GM12891 (cell line): ENCODE results near the gene ACLY.

Experiments used
- DNase-seq: peaks from one replicate; pipeline ENCODE4 v3.0.0; 2011; ENCODE audit warnings: low spot score; ENCODE audit not compliant: insufficient read length
- FAIRE-seq: peaks from 2 replicates; lab custom pipeline; 2011; peaks lifted over from hg19 to GRCh38; lab: Jason Lieb, UNC
- PAX5 ChIP-seq: IDR thresholded peaks from 2 replicates; pipeline ENCODE4 v1.6.1; 2011; ENCODE audit warnings: low read length, moderate library complexity, mild to moderate bottlenecking; ENCODE audit not compliant: insufficient read depth, severe bottlenecking
- POLR2A ChIP-seq: IDR thresholded peaks from 2 replicates; pipeline ENCODE4 v1.6.1; 2011; ENCODE audit warnings: low read depth, low read length, control low read depth
- POLR2AphosphoS5 ChIP-seq: IDR thresholded peaks from 2 replicates; pipeline ENCODE4 v1.6.1; 2011; ENCODE audit warnings: low read depth, low read length, control low read depth
- POU2F2 ChIP-seq: IDR thresholded peaks from 2 replicates; pipeline ENCODE4 v1.6.1; 2011; ENCODE audit warnings: low read depth, mild to moderate bottlenecking, control low read depth, low read length, moderate library complexity
- SPI1 ChIP-seq: IDR thresholded peaks from 2 replicates; pipeline ENCODE4 v1.6.1; 2011; ENCODE audit warnings: low read depth, low read length, control low read depth
- TAF1 ChIP-seq: IDR thresholded peaks from 2 replicates; pipeline ENCODE4 v1.6.1; 2011; ENCODE audit warnings: low read depth, low read length, control low read depth

The ACLY gene

GRCh38 chr17:41915020-41915419 is 3.7 kb downstream of the ACLY start:
- TF ChIP-seq POU2F2 (no peak), TAF1 (no peak), SPI1 (no peak), POLR2AphosphoS5 (no peak), POLR2A (no peak), PAX5 (no peak)
- DNase-seq (no peak), FAIRE-seq (no peak)

DNA sequence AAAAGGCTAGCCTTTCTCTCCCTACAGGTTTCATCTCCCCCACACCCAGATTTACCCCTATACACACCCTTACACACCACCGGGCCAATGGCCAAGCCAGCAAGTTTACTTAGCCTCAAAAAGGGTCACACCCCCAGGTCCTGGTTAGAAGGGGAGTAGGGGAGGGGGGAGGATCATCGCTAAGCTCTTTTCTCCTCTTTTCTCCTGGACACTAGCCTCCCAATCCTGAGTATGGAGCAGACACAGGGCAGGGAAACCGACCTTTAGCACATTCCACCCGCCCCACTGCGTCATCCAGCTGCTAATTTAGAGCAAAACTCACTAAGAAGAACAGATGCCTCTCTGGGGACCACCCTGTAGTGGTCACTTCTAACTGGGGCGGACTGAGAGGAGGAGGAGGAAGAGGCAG is 4.4 kb downstream of the ACLY start:
- no peak for TF ChIP-seq POLR2A
- no peak for TF ChIP-seq TAF1
- TF ChIP-seq PAX5 = no peak
- no peak for FAIRE-seq
- no peak for DNase-seq

- TF ChIP-seq TAF1 (no peak), POLR2A (no peak), PAX5 (no peak), POLR2AphosphoS5 (no peak), POU2F2 (no peak), SPI1 (no peak)
- FAIRE-seq = no peak
- DNase-seq = no peak
These were observed 5.0 kb downstream of the ACLY start for GRCh38 chr17:41913798-41914197.

DNA sequence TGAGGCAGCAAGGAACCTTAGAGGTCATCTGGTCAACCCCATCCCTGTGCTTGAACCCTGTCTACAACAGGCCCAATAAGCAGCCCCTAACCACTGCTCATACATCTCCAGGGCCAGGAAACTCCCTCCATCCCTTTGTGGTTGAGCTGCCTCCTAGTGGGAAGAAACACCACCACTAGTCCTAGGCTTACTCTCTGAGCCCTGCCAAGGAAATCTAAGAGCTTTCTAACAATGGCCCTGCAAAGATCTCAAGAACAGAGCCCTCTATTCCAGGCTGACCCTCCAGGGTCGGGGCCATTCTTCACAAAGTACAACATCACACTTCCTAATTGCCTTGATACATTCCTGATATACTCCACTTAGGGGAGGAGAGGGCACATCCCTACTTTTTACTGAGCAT is 5.8 kb downstream of the ACLY start:
- FAIRE-seq (no peak), DNase-seq (no peak)
- TF ChIP-seq PAX5 = no peak

GRCh38 chr17:41910701-41911391 is 7.9 kb downstream of the ACLY start:
- DNase-seq (no peak), FAIRE-seq (no peak)
- no peak for TF ChIP-seq POLR2A

- no peak for DNase-seq
- no peak for FAIRE-seq
- TF ChIP-seq TAF1 (no peak), PAX5 (no peak), POU2F2 (no peak), POLR2A (no peak), POLR2AphosphoS5 (no peak), SPI1 (no peak)
These were observed 9.7 kb downstream of the ACLY start for GRCh38 chr17:41909088-41909487.

DNA sequence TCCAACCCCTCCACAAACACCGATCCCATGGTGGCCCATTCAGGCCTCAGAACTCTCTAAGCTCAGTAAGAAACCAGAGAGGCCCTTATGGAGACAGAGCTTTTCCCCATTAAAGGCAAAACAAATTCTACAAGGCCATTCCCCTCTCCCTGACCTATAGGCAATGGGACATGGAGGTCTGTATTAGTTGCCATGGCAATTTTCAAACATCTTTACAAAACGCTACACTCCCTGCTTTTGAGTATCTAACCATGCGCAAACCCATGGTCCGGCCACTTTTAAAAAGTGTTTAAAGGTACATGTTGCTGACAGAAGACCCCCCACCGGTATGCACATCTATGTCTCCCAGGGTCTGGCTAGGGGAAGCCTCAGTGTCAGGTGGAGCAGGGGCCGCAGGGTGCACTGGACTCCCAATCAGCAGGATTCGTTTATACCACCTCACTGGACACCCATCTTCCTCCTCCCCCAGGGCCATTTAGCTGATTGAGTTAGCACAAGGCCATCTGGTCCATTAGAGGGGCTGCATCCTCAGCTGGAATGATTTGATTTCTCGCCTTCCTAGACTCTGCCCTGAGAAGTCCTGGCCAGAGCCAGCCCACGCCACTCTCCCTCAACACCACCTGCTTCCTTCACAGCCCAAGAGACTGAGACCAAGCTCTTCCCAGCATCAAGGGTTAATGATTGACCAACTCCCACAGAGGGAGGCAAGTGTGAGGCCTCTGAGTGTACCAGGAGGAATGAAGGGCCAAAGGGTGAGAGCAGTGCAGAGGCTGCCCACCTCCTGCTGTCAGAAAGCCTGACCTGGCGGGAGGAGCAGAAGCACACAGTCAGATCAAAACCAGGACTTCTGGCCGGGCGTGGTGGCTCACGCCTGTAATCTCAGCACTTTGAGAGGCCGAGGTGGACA is 10.9 kb downstream of the ACLY start:
- DNase-seq (no peak), FAIRE-seq (no peak)
- TF ChIP-seq POLR2AphosphoS5 (no peak; the same call in 1 of the 2 replicates), POLR2A (no peak), POU2F2 (no peak), SPI1 (no peak), PAX5 (no peak), TAF1 (no peak)

DNA sequence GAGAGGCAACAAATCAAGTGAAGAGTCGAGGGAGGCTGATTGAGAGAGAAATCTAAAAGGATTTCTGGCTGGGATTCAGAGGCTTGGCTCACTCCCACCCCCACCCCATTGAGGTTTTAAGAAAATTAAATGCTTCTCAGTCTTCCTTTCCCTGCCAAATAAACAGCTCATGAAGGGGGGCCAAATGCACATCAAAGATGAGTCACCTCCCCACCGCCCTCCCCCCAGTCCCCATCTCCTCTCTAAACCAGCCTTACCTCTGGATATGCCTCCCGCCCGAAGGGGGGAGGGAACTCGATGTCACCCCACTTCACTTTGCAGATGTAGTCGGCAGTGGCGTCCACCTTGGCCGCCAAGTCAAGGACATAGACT is 11.6 kb downstream of the ACLY start:
- DNase-seq (no peak), FAIRE-seq (no peak)

DNA sequence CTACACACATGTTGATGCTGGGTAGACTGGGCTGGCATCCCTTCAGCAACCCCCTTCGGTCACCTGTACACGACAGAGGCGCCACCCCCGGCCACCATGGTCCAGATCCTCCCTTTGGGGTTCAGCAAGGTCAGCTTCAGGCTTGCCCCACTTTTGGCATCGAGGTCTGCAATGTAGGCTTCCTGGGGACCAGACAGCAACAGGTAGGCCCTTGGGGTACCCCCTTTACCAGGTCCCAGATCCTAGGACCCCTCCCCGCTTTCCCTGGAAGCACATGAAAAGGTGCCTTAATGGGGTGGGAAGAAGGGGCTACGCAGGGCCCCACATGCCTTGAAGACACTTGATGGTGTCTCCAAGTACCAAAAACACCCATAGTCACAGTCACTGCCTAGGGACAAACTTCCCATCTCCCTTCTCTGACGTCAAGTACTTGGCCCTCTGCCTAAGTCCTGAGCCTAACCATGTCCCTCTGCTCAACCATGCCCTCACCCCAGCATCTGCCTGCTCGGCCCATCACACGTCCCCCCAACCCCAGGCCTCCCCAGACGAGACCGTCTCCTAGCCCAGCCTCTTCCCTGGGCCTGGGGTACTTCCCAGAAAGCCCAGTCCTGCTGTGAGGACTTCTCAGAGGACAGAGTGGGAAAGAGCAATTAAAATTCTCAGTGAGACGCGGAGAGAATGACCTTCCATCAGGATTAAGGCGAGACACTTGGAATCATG is 12.1 kb downstream of the ACLY start:
- FAIRE-seq (no peak), DNase-seq (no peak)
- TF ChIP-seq PAX5 (no peak), SPI1 (no peak), POLR2AphosphoS5 (no peak), POU2F2 (no peak), TAF1 (no peak), POLR2A (no peak)

More for the DNA sequence above, 11.6 kb downstream of the ACLY start:
- no peak for TF ChIP-seq POLR2AphosphoS5
- no peak for TF ChIP-seq TAF1
- no peak for TF ChIP-seq POU2F2
- TF ChIP-seq PAX5 = no peak
- TF ChIP-seq SPI1 = no peak
- TF ChIP-seq POLR2A = no peak

DNA sequence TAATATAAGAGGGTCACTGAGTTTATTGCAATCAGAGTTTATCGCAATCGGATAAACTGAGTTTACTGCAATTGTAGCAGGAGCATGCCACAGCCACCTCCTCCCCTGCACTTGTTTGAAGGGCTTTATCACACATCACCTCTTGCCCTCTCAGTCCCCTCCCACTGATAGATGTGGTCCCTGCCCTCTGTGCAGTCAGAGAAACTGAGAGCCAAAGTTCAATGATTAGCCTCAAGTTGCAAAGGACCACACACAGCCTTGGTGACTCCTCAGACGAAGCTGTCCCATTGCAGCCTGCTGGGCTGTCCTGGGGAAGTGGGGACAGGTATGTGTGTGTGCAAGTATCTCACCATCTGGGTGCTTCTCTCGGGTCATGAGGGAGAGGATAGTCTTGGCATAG is 13.6 kb downstream of the ACLY start:
- FAIRE-seq (no peak), DNase-seq (no peak)
- TF ChIP-seq PAX5 (no peak), SPI1 (no peak), POLR2A (no peak; the same call in 1 of the 2 replicates), POLR2AphosphoS5 (no peak)
